HT1080 (cell line): ENCODE data around the gene HBP1. TPM values are rescaled to one million over a fixed set of nuclear protein-coding genes. Genes with fewer than 3 reads are reported as not detected.
A peak's percentile ranks its signal among the peaks of the same experiment; 100 is the strongest.
"Not testable (repeated sequence)": the region's sequence is repeated elsewhere in the genome, so short reads cannot be mapped to it uniquely, and the experiment has no call there.

Source experiments
- DNase-seq: peaks from one replicate; pipeline ENCODE4 v3.0.0-alpha.2; 2015; ENCODE audit warnings: low read depth
- total RNA-seq: library from RNA; depleted of rRNA; stranded (reverse); fragments of >200 nt; shearing (Covaris generic); gene quantifications from 2 replicates; pipeline ENCODE4 v1.2.3, GENCODE V29; 2014

The HBP1 gene
- total RNA-seq, 1 experiment from 2014 or later = 25.9 TPM

- DNase-seq = no peak
Measured at GRCh38 chr7:107181172-107181571, 12.4 kb downstream of the HBP1 start.

- DNase-seq = no peak
Measured at GRCh38 chr7:107185716-107186115, 16.9 kb downstream of the HBP1 start.

GRCh38 chr7:107186240-107186639, 17.4 kb downstream of the HBP1 start:
- no peak for DNase-seq

DNA sequence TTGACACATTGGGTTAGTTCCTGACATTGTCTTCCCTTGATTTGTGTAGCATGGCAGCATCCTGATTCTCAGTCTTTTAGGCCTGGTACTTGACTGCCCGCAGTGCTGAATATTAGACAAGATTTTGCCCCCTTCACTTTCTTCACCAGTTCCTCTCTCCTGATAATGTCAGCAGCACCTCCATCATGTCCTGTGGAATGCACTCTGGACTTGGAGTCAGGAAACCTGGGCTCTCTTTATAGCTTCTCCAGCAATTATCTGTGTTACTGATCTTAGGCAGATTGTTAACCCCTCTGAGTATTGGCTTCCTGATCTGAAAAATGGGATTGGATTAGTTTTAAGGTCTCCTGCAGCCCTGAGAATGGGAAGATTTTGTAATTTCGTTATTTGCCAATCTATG, 19.0 kb downstream of the HBP1 start:
- no peak for DNase-seq

- no peak for DNase-seq
Measured at GRCh38 chr7:107190090-107190489, 21.3 kb downstream of the HBP1 start.

DNA sequence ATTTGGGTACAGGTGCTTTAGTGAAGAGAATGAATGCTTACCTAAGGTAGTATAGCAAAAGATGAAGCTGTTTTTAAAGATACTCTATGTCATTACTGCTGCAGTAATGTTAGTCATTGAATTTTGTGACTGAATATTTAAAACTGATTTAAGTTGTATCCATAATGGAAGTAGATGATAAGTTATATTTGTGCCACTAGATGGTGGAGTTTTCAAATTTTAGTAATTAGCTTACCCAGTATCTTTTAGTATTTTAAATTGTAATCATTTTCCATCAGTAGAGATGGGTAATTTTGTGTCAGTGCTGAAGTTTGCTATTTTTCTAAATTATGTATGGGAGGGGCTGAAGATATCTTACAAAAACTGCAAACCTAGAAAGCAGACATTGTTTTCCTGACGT, 25.2 kb downstream of the HBP1 start:
- no peak for DNase-seq

DNA sequence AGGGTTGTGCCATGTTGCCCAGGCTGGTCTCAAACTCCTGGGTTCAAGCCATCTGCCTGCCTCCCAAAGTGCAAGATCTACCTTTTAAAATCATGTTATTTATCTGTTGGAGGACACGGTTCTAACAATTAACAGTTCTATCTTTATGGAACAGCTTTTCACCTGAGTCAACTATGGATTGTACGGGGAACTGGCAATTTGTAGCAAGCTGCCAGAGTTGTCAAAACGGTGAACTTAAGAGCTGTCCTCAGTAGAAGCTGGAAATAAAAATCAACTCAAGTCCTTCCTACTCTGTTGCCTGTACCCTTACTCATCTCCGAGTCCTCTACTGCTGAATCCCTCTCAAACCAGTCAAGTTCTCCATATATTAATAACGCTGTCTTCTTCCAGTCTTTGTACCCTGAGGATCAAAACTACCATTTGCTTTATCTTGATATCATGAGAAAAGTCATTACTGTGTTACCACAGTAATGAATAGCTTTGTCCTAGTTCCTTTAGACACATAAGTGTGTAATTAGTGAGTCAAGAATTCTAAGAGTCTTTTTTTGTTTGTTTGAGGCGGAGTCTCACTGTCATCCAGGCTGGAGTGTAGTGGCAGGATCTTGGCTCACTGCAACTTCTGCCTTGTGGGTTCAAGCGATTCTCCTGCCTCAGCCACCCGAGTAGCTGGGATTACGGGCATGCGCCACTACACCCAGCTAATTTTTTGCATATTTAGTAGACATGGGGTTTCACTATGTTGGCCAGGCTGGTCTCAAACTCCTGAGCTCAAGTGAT, 28.2 kb downstream of the HBP1 start:
- no peak for DNase-seq

DNA sequence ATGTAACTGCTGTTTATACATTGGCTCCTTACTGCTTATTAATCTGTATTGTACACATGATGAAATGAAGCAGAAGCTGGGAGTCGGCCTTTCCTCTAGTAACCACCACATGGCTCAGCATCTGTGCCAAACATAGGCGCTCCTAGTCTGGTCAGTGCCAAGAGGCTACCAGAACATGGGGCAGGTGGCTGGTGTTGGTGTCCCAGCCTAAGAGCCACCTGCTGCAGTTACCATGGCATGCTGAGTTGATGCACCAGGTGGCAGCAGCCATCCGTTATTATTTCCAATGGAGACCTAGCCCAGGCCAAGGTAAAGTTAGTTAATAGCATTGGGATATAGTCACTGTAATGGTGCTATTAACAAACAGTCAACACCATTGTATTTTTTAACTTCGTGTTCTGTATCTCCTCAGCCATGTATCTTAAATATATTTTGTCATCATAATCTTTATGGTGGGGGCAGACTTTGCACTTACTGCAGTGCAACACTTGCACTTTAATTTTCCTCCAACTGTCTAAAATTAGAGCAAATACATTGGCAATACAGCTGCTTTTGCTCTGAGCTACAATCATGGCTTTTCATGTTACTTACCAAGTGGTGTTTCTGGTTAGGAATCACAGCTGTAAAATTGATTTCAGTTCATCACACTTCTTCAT, 33.1 kb downstream of the HBP1 start:
- DNase-seq = peak; percentile 27

- DNase-seq = no peak
Measured at GRCh38 chr7:107203607-107204006, 34.8 kb downstream of the HBP1 start.

GRCh38 chr7:107206136-107206535, 37.3 kb downstream of the HBP1 start:
- DNase-seq = no peak

GRCh38 chr7:107206706-107207105, 37.9 kb downstream of the HBP1 start:
- DNase-seq = no peak

GRCh38 chr7:107207459-107207858, 38.7 kb downstream of the HBP1 start:
- no peak for DNase-seq

- DNase-seq = no peak
Measured at GRCh38 chr7:107208024-107208521, 39.3 kb downstream of the HBP1 start.

GRCh38 chr7:107208563-107208962, 39.8 kb downstream of the HBP1 start:
- DNase-seq = no peak

DNA sequence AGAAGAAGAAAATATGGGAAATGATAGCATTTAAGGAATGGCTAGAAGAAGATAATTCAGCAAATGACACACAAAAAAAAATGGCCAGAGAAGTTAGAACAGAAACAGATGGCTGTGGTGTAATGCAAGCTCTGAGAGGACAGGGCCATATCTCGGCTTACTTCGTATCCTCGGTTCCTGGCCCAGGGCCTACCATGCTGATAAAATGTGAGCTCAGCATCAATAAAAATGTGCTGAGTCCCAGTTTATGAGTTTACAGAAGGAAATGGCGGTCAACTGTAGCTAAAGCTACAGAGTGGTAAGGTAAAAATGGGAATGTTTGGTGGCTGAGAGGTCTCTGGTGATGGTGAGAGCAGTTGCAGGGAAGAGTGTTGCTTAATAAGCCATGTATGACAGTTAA, 40.8 kb downstream of the HBP1 start:
- DNase-seq = no peak

DNA sequence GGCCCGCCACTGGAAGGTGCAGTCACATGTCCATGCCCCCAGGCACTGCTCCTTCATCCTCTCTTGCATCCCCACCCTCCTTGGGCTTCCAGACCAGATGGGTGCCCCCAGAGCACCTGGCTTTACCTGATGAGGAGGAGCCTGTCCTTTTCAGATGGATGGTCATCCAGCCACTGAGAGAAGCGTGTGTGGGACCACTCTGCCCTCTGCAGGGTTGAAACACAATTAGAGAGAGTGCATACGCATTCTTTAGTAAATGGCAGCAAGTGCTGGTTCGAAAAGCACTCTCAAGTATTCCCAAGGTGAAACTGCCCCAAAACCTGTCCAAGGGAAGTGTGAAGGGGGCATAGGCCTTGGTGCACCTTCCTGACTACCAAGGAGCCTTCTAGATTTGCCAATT, 41.6 kb downstream of the HBP1 start:
- DNase-seq = no peak

DNA sequence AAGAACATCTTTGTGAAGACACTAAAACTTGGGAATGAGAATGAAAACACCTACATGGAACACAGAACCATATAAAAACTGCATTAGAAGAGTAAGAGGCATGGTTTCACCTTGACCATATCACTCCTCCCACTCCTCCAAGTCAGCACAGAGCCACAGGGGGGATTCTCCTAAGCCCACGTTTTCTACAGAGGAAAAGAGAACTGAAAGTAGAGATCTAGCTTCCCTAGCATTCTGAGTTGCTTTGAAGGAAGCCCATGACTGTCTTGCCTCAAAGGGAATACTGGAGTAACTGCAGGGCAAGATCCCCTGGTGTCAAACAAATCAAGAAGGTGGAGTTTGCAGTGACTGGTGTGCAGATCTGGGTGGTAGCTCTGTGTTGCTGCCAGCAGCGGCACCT, 43.9 kb downstream of the HBP1 start:
- DNase-seq = no peak

DNA sequence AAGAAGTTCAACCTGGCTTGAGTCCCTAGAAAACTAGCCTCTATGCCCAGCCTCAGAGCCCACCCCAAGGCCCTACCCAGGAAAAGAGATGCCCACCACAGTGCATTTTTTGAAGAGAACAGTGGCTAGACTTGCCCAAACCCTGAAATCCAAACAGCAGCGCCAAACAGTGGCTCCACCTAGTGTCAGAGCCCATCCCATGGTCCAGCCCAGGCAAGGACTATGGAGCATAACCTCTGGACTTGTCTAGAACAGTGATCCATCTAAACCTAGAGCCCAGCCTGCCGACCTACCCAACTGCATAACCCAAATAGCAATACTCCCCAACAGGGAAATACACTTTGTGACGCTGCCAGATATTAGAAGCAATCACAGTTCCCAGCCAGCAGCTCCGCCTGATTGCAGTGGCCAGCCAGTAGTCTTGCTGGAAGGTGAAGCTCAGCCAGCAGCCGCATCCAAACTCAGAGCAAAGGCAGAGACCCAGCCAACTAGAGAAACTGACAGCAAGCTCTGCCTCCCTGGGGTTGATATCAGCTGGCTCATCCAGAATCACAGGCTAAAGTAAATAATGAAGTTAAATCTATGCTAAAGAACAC, 44.5 kb downstream of the HBP1 start:
- no peak for DNase-seq

DNA sequence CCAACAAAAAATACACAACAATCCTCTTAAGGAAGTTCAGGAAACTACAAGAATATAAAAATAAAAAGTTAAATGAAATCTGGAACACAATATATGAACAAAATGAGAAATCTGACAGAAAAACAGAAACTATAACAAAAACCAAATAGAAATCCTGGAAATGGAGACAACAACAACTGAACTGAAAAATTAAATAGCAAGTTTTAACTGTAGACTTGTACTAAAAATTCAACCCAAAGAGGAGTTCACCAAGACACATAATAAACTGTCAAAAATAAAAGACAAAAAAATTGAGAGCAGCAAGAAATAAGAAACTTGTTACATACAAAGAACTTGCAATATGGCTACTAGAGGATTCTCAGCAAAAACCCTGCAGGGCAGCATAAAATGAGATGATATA, 45.1 kb downstream of the HBP1 start:
- no peak for DNase-seq

GRCh38 chr7:107219563-107220244, 50.9 kb downstream of the HBP1 start:
- DNase-seq = no peak

DNA sequence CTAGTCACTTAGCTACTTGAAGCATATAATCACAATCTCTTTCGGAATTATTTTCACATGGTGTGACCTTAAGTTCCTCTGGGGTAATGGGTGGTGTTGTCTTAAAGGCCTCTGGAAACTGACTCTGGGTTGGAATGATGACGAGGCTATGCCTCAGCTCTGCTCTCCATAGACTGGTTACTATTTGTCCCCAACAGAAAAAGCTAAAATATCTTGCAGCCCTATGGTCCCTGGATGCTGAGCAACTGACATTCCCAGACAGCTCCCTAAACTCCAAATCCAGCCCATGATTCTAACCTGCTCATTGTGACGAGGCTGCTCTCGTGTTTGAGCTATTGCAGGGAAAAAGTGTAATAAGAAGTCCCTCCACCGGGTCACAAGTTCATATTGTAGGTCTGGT, 51.6 kb downstream of the HBP1 start:
- DNase-seq = no peak

GRCh38 chr7:107220806-107221205, 52.0 kb downstream of the HBP1 start:
- not testable (repeated sequence) for DNase-seq
